Suprapubic skin (tissue), 4 donors: ENCODE measurements around the gene TGFBR2.

ENCODE experiments used
- EP300 ChIP-seq: sonication (generic); formaldehyde crosslinking; IDR thresholded peaks from one replicate; pipeline ENCODE4 v1.6.1; 2017; ENCODE audit warnings: antibody characterized with exemption
- POLR2A ChIP-seq, 2 donors: fragments of 450-650 bp; IDR thresholded peaks; one replicate each; pipeline ENCODE4 v1.6.1; 2017; ENCODE audit warnings: antibody characterized with exemption in 2 of 2, mild to moderate bottlenecking in 2 of 2, moderate library complexity in 2 of 2
- POLR2AphosphoS5 ChIP-seq, 3 donors: sonication (generic); formaldehyde crosslinking; IDR thresholded peaks; one replicate each; pipeline ENCODE4 v1.6.1; 2017; ENCODE audit warnings: antibody characterized with exemption in 3 of 3
- TF ChIP-seq, protein P1 (sequence below), 2 donors: fragments of 200-600 bp in 1 of 2; fragments of 450-650 bp in 1 of 2; sonication (generic) in 1 of 2; IDR thresholded peaks; one replicate each; pipeline ENCODE4 v1.5.1; 2016 to 2019; ENCODE audit warnings: antibody characterized with exemption in 2 of 2, mild to moderate bottlenecking in 1 of 2, moderate library complexity in 1 of 2

DNA sequence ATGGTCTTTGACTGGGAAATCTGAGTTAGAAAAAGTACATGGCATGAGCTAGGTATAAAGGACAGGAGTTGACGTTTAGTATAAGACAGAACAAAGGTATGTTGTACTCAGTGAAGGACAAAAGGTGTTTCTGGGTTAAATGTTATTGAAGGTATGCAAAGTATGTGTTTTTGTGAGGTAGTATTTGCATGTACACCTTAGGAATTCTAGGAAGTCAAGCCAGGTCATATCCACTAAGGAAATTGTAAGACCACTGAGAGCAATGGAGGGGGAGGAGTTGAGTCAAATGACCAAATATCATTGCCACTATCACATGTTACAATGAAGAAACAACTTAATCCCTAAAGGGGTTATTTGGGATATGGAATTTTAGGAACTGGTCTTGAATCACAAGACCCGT lies 24.4 kb upstream of the TGFBR2 start:
- TF ChIP-seq POLR2AphosphoS5 (IDR thresholded peaks at IDR 0.05), result no peak
- TF ChIP-seq, protein P1, sequence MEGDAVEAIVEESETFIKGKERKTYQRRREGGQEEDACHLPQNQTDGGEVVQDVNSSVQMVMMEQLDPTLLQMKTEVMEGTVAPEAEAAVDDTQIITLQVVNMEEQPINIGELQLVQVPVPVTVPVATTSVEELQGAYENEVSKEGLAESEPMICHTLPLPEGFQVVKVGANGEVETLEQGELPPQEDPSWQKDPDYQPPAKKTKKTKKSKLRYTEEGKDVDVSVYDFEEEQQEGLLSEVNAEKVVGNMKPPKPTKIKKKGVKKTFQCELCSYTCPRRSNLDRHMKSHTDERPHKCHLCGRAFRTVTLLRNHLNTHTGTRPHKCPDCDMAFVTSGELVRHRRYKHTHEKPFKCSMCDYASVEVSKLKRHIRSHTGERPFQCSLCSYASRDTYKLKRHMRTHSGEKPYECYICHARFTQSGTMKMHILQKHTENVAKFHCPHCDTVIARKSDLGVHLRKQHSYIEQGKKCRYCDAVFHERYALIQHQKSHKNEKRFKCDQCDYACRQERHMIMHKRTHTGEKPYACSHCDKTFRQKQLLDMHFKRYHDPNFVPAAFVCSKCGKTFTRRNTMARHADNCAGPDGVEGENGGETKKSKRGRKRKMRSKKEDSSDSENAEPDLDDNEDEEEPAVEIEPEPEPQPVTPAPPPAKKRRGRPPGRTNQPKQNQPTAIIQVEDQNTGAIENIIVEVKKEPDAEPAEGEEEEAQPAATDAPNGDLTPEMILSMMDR (IDR thresholded peaks at IDR 0.05), result no peak
- TF ChIP-seq EP300, result no peak
- TF ChIP-seq POLR2A (IDR thresholded peaks at IDR 0.05), result no peak
